HG03066 (cell line): Measurements from ENCODE around the gene TNIK.
"Not testable (repeated sequence)": the region's sequence is repeated elsewhere in the genome, so short reads cannot be mapped to it uniquely, and the experiment has no call there.

Experiments
- ATAC-seq: cut with Tn5 transposase; IDR thresholded peaks from one replicate; pipeline ENCODE4 v1.9.1; 2021; ENCODE audit warnings: low read depth; ENCODE audit not compliant: unreplicated experiment

TNIK gene

DNA sequence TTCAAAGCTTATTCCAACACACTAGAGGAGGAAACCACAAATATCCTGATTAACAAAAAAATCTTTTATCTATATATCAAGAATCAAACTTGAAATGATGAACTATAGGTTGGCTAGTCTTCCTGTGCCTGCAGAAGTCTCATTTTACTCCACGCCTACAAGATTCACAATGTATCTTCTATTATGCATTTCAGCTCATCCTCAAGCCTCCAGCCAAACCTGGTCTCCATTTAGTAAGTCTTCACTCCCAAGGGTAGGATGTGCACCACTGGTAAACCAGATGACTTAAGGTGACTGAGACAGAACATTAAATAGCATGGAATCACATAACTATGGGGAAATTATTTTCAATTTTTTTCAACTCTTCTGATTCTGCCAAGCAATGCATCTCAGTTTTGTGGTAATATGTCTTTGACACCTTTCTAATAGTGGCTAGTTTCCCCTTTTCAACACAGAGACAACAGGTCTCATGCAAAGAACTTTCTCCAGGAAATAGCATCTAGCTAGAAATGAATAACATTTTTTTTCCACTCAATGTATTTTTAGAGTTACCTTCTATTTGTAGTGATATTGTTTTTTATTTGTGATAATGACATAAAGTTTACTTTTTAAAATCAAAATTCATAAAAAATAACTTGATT, 166.9 kb downstream of the TNIK start:
- no peak for ATAC-seq

DNA sequence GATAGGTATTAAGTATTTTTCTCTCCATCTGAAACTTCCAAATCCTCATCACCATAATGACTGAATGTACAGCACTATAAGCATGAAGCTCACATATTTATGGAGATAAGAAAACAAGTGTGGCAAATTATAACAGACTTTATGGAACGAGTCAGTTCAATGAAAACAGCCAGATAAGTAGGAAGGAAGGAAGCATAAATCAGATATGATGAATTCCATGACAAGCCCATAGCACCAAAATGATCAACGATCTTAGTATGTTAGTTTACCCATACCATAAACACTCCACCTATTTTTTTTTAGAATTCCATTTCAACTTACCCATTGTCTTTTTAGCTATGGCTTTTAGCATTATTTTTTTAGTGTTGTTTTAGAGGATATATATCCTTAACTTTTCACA, 169.5 kb downstream of the TNIK start:
- ATAC-seq = no peak

DNA sequence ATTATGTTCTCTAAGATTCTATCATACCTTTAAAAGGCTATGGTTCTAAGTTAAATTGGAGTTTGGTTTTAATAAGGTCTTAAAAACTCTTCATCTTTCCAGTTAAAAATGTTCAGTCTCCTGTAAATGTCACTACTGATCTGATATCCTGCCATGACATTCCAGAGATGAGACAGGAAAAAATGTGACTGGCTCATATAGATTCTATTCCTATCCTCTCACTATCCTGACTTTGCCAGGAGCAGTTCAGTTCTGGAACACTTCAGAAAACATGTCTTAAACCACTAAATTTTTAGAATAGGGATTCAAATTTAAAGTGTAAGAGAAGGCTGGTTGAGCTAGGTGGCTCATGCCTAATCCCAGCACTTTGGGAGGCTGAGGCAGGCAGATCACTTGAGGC, 170.9 kb downstream of the TNIK start:
- no peak for ATAC-seq

DNA sequence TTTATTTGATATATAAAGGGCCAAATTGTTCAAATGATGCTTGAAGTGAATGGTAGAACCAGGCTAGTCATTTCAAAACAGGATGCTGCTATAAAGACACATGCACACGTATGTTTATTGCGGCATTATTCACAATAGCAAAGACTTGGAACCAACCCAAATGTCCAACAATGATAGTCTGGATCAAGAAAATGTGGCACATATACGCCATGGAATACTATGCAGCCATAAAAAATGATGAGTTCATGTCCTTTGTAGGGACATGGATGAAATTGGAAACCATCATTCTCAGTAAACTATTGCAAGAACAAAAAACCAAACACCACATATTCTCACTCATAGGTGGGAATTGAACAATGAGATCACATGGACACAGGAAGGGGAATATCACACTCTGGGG, 172.4 kb downstream of the TNIK start:
- not testable (repeated sequence) for ATAC-seq

DNA sequence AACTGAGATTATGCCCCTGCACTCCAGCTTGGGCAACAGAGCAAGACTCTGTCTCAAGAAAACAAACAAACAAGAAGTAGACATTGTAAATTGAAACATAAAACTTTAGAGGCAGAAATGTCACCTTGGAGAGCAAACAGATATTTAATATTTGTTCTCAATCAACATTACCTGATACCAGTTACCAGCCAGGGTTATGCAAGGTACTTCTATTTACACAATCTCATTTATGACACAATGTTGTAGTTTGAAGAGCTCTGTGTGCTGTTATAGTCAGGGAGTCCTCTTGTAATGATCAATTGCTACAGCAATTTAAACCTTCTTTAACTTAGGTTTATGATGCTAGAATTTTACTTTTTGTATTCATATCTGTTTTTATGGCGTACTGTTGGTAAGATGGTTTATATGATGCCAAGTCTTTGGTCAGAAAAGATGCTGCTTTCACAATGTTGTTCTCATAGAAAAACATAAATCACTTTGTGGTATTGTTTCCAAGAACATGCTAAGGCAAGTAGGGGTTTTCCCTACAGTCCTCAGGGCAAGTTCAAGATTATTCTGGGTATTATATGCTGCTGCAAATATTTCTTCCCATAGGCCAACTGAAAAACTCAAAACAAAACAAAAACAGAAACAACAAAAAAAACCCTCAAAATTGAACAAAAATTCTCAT, 173.5 kb downstream of the TNIK start:
- peak; percentile 38 for ATAC-seq

DNA sequence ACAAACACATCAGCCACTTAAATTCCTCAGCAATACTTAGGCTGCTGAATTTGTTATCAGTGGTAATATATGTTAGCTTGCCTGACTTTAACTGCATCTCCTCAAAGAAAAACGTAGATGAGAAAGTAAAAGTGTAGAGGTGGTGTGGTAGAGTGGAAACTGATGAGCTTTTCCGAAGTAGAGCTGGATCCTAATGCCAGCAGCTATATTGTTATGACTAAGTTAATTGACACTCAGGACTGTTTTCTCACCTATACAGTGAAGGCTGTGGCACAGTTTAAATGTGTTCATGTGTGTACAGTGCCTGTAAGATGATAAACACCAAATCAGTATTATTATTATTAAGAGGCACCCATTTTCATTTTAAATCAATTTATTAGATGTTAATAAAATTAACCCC, 174.9 kb downstream of the TNIK start:
- peak; percentile 23 for ATAC-seq

DNA sequence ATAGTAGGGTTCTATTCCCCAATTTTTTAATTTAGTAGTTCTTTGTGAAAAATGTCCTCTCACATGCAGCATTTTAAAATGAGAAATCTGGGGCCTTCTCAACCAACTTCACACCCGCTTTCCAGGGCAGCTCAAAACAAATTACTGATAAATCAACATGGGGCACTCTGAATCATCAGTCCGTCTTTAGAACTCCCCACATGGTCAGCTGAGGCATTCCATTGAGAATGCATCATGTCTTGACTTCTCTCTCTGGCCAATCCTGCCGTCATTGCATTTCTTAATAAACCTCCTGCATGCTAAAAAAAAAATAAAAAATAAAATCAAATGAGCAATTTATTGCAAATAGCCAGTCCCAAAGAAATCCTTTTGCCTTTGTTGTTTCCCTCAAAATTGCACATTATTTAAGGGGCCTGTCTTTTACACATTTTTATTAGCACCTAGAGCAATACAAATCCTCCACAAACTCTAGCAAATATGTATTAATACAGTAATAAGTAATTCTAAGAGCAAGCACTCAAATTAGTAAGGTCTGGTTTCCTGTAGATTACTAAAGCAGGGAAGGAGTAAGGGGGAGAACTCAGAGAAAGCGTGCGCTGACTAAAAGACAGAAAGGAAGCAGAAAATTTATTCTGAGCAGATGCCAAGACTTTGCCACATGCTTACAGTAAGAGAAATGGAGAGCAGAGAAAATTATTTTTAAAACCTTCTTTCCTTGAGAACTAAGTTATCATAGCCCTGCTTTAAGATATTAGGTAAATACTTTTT, 175.7 kb downstream of the TNIK start:
- peak; percentile 41 for ATAC-seq

DNA sequence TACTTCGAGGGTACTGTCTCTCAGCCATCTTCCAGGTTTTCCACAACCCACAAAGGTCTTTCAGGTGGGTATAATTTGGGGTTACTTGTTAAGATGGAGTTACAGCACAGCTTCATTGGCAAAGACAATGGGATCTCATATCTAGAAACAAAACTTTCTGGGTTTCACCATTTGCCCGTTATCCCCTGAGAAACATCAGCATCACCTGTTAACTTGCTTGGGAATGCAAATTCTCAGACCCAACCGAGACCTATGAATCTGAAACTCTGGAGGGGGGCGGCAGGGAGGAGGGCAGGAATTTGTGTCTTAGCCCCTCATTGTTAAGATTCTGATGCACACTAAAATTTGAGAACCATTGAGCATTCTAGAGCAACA, 176.4 kb downstream of the TNIK start:
- no peak for ATAC-seq

DNA sequence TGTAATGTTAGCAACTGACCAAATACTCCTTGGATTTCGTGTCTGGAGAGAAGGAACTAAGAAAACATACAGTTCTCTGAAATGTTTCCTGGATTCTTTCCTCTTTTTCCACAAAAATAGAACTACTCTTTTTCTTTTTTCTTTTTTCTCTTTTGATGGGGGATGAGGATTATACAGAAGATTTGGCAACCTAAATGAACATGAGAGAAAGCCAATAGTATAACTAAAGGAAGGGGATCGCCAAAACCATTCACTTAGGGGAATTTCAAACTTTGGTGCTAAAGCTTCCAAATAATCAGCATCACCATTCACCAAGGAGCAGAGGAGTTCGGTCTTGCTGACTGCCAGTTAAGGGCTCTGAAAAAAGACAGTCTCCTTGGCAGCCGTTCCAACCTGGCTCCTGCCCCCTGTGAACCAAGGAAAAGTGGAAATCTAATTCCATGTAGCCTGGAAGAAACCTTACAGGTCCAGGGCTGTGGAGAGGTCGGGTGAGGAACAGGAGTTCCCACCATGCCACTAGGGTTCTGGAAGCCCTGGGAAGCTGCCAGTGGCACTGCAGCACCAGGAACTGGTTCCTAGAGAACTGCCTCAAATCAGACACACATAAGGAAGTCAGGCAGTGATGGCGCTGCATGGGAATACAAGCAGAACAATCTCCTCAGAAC, 176.9 kb downstream of the TNIK start:
- ATAC-seq = no peak

DNA sequence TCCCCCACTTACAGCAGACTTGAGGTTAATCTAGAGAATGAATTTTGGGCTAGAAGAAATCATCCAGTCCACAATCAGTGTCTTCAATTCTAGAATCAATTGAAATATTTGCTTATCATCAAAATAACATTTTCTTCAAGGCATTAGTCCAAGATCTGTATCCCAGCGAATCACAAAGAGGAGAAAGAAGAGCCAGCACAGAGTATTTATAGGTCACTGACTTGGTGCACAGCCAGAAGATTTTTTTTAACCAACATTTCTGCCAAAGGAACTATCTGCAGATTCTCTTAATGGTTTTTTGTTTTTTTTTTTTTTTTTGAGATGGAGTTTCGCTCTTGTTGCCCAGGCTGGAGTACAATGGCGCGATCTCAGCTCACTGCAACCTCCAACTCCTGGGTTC, 178.2 kb downstream of the TNIK start:
- no peak for ATAC-seq

DNA sequence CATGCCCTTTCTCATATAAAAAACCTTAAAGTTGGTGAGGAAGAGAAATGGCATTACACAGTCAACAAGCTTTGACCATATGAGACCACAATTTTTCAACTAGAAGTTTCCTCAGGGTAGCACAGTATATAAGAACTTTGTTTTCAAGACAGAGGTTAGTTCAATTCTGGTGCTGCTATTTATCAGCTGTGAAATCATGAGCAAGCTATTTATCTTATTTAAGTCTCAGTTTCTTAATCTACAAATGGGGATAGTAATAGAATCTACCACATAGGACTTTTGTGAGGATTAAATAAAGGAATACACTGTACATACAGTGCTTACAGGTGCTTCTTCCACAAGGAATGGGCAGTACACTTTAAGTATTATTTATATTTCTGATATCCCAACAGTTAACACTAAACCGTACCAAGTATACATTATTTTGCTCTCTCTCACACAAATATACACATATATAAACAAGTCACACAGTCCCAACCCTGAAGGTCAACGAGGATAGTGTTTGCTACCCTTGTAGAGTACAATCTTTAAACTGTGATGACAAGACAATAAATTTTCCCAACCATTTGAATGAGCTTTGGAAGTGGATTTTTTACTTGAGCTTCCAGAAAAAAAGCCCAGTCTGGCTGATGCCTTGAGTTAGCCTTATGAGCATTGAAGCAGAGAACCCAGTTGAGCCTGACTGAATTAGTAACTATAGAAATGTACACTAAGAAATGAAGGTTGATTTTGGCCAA, 178.8 kb downstream of the TNIK start:
- ATAC-seq = no peak

DNA sequence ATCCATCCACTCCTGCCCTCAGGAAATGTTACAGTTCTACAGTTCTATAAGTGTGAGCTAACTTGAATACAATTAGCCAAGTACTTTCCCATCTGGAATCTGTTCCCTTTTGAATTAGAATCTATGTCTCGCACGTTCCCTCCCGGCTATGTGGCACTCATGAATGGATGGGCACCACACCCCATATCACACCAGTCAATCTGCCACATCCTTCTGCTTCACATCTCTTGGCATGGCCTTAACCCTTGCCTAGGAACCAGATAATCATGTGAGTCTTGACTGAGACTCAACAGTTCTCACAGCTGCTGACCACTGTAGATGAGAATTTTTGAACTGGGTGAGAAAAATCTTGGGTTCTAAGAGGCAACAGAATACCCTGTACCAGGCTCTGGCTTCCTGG, 180.2 kb downstream of the TNIK start:
- ATAC-seq = no peak

DNA sequence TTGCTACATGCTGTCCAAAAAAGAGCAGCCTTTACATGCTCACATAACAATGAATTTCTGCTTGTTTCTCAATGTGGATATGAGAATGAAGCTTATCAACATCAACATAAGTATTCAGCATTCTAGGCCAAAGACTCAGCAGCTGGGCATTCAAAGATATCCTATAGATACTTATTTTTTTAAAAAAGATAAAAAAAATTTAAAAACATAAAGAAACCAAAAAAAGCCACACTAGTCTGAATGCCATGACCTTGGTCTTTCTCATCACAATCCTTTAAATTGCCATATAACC, 182.0 kb downstream of the TNIK start:
- ATAC-seq = no peak

DNA sequence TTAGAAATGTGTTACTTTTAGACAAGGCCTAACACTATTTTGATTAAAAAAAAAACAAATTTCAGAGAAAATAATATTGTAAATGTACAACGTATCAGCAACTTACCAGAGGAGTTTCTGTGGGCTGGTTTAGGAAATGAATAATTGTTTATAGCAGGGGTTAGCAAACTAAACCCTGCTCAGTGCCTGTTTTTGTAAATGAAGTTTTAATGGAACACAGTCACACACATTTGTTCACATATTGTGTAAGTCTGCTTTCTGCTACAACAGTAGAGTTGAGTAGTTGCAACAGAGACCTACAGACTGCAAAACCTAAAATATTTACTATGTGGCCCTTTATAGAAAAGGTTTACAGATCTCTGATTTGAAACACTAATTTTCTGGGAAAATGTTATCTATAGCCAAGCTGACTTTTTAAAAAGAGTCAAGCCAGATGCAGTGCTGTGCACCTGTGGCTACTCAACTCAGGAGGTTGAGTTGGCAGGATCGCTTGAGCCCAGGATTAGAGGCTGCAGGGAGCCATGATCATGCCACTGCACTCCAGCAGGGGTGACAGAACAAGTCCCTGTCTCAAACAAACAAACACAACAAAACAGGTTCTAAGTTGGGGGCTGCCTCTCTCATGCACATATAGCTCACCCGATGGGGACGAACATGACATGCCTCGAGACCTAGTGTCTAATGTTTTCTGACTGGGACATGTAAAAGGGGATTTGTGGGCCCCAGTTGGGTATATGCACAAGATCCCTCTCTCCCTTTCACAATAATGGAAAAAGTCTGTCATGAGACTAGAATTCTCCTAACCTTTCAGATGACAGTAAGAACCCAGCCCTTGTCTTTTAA, 182.5 kb downstream of the TNIK start:
- ATAC-seq = no peak

DNA sequence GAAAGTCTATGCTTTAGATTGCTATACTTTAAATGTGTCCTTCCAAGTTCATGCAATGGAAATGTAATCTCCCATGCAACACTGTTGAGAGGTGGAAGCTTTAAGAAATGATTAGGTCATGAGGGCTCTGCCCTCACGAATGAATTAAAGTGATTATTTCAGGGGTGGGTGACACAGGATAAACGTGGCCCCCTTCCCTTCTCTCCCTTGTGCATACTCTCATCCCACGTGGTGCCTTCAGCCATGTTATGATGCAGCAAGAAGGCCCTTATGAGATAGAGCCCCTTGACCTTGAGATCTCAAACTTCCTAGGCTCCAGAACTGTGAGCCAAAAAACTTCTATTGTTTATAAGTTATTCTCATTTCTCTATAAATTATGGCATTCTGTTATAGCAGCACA, 183.3 kb downstream of the TNIK start:
- no peak for ATAC-seq

DNA sequence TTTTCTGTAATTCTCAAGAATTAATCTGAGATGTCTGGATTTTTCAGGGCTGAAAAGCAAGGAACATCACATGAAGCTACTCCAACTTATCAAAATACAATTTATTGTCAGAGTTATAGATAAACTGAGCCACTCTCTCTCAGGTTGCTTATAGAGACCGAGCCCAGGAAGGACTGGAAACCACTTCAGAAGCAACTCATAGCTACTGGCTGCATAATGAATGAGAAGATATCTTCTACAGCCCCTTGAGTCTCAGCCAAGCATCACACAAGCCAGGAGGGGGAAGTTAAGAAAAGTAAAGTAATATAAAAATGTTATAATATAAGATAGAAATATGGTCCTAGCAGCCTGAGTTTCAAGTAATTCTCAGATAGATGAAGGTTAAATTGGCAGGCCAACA, 186.0 kb downstream of the TNIK start:
- no peak for ATAC-seq

DNA sequence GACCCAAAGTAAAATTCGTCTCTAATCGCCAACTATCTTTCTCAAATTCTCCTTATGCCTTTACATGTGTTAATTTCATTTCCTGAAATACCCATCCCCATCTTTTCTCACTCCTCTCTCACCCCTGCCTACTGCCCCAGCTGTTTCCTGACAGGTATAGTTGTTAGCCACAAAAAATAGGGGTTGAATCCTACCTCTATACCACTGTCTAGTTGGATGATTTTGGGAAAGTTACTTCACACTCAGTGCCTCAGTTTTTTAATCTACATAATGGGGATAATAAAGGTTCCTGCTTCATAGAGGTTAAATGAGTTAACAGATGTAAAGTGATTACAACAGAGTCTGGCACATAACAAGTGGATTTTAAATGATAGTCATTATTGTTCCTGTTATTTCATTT, 189.7 kb downstream of the TNIK start:
- ATAC-seq = no peak

DNA sequence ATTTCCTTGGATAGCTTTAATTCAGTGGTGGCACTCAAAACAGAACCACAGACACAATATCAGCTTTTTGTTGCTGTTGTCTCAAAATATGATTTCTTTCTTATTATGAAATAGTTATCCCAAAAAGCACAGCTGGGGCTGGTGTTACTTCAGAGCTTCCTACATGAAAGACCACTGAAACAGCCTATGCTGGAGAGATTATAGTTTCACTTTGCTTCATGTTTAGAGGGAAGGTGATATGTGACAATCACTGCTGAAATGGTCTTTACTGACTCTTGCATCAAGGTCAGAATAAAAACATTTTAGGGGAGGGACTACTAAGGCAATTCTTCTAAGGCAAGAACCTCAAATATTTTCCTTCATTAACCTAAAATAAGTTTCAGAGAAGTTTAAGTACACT, 190.7 kb downstream of the TNIK start:
- no peak for ATAC-seq

DNA sequence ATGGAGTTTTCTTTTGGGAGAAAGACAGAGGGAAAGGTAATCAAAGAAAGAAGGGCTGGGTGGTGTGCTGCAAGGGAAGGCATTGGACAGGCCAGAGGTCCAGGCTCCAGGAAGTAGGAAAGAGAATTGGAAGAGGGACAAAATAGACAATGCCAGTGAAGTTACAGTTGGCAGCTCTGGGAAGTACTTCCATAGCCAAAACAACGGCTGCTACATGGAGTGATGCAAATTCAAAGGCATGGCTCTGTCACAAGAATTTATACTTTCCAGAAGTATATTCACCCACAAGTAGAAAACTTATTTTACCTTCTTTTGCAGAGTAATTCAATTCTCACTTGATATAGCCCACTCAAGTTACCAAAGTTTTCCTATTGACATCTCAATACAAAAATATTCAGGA, 191.5 kb downstream of the TNIK start:
- no peak for ATAC-seq

DNA sequence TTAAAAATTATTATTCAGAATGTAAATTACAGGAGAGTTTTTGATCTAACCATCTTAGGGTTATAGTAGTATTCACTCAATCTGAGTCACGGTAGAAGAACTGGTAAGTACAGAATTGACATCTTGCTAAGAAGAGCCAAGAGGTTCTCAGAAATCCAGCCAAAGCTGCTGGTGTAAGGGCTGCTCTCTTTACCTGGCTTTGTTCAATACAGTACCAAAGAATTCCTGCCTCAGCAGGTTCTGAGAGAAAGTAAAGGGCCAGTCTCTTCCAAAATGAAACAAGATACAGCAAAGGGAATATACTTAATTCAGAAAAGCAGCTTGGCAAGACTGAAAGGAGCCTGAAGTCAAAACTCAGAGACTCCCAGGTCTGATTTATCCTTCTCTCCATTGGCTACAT, 193.1 kb downstream of the TNIK start:
- no peak for ATAC-seq
